CD4-positive, alpha-beta T cell treated with Interleukin-6 at 100 ng/mL for 8 hours (primary cell): ENCODE data around the gene TMEM175.

Experiments
- DNase-seq: peaks from one replicate; pipeline ENCODE4 v3.0.0-alpha.2; 2020; ENCODE audit warnings: mixed read lengths, low spot score

TMEM175 gene

DNA sequence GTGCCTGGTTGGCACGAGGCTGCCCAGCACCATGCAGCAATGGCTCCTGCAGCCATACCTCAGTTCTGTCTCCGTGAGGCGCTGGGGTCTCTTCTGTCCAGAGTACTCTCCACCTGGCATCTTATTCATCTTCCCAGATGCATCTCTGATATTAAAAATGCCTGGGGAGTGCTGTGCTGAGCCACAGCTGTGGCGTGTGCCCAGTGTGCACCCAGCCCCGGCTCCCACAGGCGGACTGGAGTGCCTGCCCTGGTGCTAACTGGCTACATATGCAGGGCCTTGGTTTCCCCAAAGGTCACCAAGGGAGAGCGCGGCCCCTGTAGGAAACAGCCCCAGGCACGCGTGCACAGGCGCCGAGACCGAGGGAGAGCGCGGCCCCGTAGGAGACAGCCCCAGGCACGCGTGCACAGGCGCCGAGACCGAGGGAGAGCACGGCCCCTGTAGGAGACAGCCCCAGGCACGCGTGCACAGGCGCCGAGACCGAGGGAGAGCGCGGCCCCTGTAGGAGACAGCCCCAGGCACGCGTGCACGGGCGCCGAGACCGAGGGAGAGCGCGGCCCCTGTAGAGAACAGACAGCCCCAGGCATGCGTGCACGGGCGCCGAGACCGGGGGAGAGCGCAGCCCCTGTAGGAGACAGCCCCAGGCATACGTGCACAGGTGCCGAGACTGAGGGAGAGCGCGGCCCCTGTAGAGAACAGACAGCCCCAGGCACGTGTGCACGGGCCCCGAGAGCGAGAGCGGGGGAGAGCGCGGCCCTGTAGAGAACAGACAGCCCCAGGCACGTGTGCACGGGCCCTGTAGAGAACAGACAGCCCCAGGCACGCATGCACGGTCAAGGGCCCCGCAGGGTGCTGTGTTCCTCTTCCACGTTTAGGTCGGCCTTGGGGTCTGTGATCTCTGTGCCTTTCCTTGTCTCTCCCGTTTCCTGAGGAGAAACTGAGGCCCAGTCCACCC, 14.5 kb downstream of the TMEM175 start:
- no peak for DNase-seq

DNA sequence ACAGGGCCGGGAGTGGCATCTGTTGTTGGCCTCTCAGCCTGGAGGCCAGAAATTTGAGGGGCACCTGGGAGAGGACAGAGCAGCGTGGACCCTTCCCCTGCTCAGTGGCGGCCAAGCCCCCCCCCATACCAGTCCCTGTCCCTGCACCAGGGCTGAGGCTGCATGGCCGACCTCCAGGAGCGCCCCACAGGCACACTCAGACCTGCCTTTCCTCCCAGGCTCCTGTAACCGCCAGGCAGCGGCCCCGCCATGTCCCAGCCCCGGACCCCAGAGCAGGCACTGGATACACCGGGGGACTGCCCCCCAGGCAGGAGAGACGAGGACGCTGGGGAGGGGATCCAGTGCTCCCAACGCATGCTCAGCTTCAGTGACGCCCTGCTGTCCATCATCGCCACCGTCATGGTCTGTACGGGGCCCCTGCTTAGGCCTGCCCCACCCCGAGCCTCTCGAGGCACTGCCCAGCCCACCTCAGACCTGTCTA, 15.3 kb downstream of the TMEM175 start:
- no peak for DNase-seq

- no peak for DNase-seq
Observed at GRCh38 chr4:948101-948935, 16.1 kb downstream of the TMEM175 start.

- DNase-seq: no peak
Observed at GRCh38 chr4:948936-949300, 16.7 kb downstream of the TMEM175 start.

- no peak for DNase-seq
Observed at GRCh38 chr4:949656-950055, 17.4 kb downstream of the TMEM175 start.

- DNase-seq: no peak
Observed at GRCh38 chr4:950136-951020, 18.1 kb downstream of the TMEM175 start.

DNA sequence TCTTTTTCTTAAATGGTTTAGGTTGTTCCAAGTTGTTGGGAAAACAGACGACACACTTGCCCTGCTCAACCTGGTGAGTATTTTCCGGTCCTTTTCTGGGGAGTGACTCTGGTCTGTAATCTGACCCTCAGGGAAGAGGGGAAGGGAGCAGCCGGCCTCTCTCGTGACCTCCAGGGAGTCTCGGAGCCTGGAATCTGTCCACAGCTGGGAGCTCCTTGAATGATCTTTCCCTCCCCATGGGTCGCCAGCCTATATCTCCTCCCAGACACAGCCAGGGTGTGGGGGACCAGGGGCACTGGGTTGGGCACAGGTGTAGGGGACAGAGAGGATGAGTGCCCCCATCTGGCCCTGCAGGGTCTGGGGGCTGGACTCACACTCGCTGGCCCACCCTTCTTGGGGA, 18.9 kb downstream of the TMEM175 start:
- DNase-seq: no peak

DNA sequence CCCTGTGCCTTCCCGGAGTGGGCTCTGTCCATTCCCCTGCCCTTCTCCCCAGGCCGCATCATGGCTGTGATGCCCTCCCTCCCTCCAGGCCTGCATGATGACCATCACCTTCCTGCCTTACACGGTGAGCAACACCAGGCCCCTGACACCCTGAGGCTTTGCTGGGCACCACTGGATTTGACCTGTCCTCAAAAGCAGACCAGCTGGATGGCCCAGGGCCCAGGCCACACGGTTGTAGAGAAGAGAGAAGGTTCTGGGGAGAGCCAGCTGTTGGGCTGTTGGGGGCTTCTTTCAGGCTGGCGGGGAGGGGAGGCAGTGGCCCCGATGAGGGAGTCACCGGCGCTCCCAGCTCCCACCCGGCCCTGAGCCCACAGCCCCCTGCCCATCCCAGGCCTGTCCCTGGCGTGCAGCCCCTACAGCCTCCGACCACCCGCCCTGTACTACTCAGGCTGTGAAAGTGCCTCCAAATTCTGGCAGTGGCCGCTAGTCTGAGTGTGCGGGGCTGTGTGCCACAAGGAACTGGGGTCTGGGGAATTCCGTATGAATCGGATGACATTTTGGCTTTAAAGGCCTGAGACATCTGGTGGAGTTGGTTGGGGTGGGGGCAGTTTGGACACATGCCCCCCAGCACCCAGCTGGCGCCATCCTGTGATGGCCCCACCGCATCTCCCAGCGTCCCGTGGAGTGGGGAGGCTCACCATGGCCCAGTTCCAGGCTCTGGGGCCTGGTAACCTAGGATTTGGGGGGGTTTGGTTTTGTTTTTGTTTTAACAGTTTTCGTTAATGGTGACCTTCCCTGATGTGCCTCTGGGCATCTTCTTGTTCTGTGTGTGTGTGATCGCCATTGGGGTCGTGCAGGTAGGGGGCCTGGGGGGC, 19.6 kb downstream of the TMEM175 start:
- DNase-seq: no peak

GRCh38 chr4:952881-953573, 20.8 kb downstream of the TMEM175 start:
- DNase-seq: no peak

- no peak for DNase-seq
Observed at GRCh38 chr4:953574-953915, 21.3 kb downstream of the TMEM175 start.

- DNase-seq: no peak
Observed at GRCh38 chr4:954211-955020, 22.2 kb downstream of the TMEM175 start.

DNA sequence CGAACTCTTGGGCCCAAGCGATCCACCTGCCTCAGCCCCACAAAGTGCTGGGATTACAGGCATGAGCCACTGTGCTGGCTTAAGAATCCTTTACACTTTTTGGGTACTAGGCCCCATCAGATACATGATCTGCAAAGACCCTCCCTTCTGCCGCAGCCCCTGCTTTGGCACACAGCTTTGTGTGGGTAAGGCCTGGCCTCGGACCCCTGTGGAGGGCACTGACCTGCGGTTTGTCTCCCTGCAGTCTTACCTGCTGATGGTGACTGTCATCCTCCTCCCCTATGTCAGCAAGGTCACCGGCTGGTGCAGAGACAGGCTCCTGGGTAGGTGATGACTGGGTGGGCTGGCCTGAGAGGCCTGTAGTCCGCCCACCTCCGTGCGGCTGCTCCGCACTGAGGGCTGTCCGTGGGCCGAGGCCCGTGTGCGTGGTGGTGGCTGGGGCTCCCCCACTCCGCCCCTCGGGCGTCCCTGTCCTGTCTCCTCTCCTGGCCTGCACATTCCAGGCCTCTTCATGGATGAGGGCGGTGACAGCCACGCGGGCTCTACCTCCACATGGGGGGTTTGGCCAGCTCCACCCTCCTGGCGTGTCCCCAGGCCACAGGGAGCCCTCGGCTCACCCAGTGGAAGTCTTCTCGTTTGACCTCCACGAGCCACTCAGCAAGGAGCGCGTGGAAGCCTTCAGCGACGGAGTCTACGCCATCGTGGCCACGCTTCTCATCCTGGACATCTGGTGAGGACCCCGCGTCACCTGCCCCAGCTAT, 23.1 kb downstream of the TMEM175 start:
- DNase-seq: no peak

DNA sequence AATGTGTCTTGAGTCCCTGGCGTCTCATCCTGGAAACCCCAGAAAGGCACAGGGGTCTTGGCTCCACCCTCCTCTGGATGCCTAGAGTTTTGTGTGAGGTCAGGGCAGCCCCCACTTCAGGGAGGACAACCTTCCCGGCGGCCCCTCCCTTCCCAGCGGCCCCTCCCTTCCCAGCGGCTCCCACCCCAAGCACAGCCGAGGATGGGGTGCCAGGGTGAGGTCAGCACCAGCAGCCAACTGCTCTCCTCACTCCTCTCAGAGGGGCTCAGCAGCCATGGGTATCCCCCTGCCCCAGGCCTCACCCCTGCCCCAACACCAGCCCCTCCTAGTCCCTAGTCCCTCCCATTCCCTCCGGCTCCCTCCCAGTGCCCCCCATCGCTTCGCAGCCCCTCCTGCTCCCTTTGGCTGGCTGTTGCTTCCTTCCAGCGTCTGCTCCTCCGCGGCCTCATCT, 23.7 kb downstream of the TMEM175 start:
- no peak for DNase-seq

GRCh38 chr4:956531-957230, 24.4 kb downstream of the TMEM175 start:
- no peak for DNase-seq

DNA sequence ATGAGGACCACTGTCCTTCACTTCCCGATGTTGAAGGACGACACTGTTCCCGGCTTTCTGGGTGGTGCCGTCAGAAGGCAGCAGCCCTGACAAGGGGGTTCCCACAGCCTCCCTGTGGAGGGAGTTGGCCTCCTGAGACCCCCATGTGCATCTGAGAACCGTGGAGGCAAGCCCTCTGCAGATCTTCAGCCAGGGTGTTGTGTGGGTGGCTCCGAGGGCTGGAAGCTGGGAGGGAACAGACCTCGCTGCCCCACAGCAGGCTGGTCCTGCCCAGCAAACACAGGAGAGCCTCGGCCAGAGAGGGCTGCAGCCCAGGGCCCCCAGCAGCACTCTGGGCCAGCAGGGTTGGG, 24.9 kb downstream of the TMEM175 start:
- no peak for DNase-seq

DNA sequence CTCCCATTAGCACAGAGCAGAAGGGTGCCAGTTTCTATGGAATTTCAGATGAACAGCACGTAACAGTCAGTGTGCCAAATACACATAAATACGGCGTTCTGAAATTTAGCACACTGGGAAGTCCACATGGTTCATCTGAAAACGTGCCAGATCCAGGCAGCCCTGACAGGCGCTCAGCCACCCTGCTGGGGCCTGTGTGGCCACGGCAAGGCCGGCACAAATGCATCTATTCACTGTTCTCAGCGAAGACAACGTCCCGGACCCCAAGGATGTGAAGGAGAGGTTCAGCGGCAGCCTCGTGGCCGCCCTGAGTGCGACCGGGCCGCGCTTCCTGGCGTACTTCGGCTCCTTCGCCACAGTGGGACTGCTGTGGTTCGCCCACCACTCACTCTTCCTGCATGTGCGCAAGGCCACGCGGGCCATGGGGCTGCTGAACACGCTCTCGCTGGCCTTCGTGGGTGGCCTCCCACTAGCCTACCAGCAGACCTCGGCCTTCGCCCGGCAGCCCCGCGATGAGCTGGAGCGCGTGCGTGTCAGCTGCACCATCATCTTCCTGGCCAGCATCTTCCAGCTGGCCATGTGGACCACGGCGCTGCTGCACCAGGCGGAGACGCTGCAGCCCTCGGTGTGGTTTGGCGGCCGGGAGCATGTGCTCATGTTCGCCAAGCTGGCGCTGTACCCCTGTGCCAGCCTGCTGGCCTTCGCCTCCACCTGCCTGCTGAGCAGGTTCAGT, 25.5 kb downstream of the TMEM175 start:
- no peak for DNase-seq

- no peak for DNase-seq
Observed at GRCh38 chr4:958314-958665, 26.0 kb downstream of the TMEM175 start.
